ENCODE measurements around the gene MEIOC. TPM values are rescaled to one million over a fixed set of nuclear protein-coding genes. Genes with fewer than 3 reads are reported as not detected.
A peak's percentile ranks its signal among the peaks of the same experiment; 100 is the strongest.

The MEIOC gene
- not detected for total RNA-seq
- under 1 TPM; 0.01 to 0.04 (median 0.03) TPM for polyA plus RNA-seq
- long read RNA-seq, donor 1, result 0 reads
- long read RNA-seq, donor 2, result 0 reads

GRCh38 chr17:44655983-44656710 is at the start of gene MEIOC:
Gene MEIOC (plus strand): TSS chr17:44656468. CDS start chr17:44656614, 146 bp downstream.
- ATAC-seq, result no peak

DNA sequence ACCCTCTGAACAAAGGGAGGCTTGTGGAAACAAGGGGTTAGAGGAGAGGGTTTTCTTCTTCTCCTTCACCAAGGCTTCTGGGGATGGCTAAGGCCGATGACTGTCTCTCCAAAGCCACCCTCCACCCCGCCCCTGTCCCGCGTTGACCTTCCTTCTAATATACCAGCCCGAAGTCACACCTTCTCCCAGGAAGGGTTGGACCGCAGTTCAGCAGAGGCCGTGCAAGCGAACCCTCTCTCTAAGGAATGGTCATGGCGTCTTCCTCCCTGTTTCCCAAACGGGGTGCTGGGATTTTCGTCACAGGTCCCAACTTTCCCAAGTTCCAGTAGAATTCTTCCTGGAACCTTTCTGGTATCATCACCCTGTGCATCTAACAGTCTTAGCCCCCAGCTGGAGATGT is 49.6 kb upstream of the MEIOC start:
- Histone ChIP-seq H3K27ac (no peak overlapping the region), H3K36me3 (ENCODE audit: insufficient read depth in 1 of 2, low read depth in 1 of 2) (no peaks in the 10 kb centered on the region), H3K4me3 (no peak overlapping the region), H3K4me1 (no peaks in the 10 kb centered on the region), H3K27me3 (ENCODE audit: insufficient read depth in 3 of 3, low read length in 2 of 3) (peaks cover 0 to 11% (median 5%) of the 10 kb centered on the region in 3 donors), H3K9me3 (no peaks in the 10 kb centered on the region)
- DNase-seq (no peak), ATAC-seq (no peak)
- intact Hi-C loops (cut with DNase I), result no loop called here
- TF ChIP-seq CTCF (IDR thresholded peaks at IDR 0.05), result no peak
- WGBS, 3 donors, result 91 to 98% (median 95%) methylated on average over 11 of the region's 11 CpGs

More at GRCh38 chr17:44655983-44656710, at the start of gene MEIOC:
- no peaks in the 10 kb centered on the region for H3K4me1 ChIP-seq
- intact Hi-C loops (cut with DNase I), result no loop called here
- H3K9me3 ChIP-seq, result no peaks in the 10 kb centered on the region
- TF ChIP-seq CTCF (IDR thresholded peaks at IDR 0.05), result no peak
- H3K27me3 ChIP-seq (ENCODE audit: insufficient read depth in 3 of 3, low read length in 2 of 3), result peaks cover 0 to 34% (median 21%) of the 10 kb centered on the region in 3 donors
- WGBS, 3 donors, result 6 to 7% (median 6%) methylated on average over 41 to 57 of the region's 57 CpGs
- no peak within 1 kb of the TSS for H3K27ac ChIP-seq
- no peak for DNase-seq
- peak within 1 kb of the TSS; percentile 47 for H3K4me3 ChIP-seq
- no peaks in the 10 kb centered on the region for H3K36me3 ChIP-seq (ENCODE audit: insufficient read depth in 1 of 2, low read depth in 1 of 2)

- H3K4me3 ChIP-seq, result no peak overlapping the region
- ATAC-seq (no peak), DNase-seq (no peak)
- H3K9me3 ChIP-seq, result no peaks in the 10 kb centered on the region
- WGBS, 3 donors, result 40 to 55% (median 43%) methylated on average over 9 to 10 of the region's 10 CpGs
- no peaks in the 10 kb centered on the region for H3K36me3 ChIP-seq (ENCODE audit: insufficient read depth in 1 of 2, low read depth in 1 of 2)
- no peaks in the 10 kb centered on the region for H3K4me1 ChIP-seq
- peaks cover 0 to 6% (median 5%) of the 10 kb centered on the region in 3 donors for H3K27me3 ChIP-seq (ENCODE audit: insufficient read depth in 3 of 3, low read length in 2 of 3)
- intact Hi-C loops (cut with DNase I), result no loop called here
- H3K27ac ChIP-seq, result no peak overlapping the region
- no peak for TF ChIP-seq CTCF (IDR thresholded peaks at IDR 0.05)
Measured at GRCh38 chr17:44607836-44608690, 48.2 kb upstream of the MEIOC start.

GRCh38 chr17:44608727-44609435 is 47.4 kb upstream of the MEIOC start:
- whole genome bisulfite sequencing, 3 donors, result 88 to 93% (median 89%) methylated on average over 6 of the region's 6 CpGs
- H3K9me3 ChIP-seq, result no peaks in the 10 kb centered on the region
- H3K27ac ChIP-seq, result no peak overlapping the region
- ATAC-seq (no peak), DNase-seq (no peak)
- TF ChIP-seq CTCF (IDR thresholded peaks at IDR 0.05), result no peak
- no peaks in the 10 kb centered on the region for H3K4me1 ChIP-seq
- peaks cover 0 to 5% (median 1%) of the 10 kb centered on the region in 3 donors for H3K27me3 ChIP-seq (ENCODE audit: insufficient read depth in 3 of 3, low read length in 2 of 3)
- H3K4me3 ChIP-seq, result no peak overlapping the region
- intact Hi-C loops (cut with DNase I), result no loop called here
- no peaks in the 10 kb centered on the region for H3K36me3 ChIP-seq (ENCODE audit: insufficient read depth in 1 of 2, low read depth in 1 of 2)

All from psoas muscle (tissue), 8 donors.